Loucy (cell line): ENCODE measurements around the gene CACNA2D3.

Experiments used
- H2AFZ ChIP-seq: fragments of 200-600 bp; sonication (generic); 2 replicates; pipeline ENCODE4 v1.6.0; 2016; ENCODE audit warnings: antibody characterized with exemption, mild to moderate bottlenecking, low read length, moderate library complexity
- H3F3A ChIP-seq: fragments of 200-600 bp; 2 replicates; pipeline ENCODE4 v1.6.0; 2016; ENCODE audit warnings: antibody characterized with exemption, low read depth, mild to moderate bottlenecking
- H3K27me3 ChIP-seq: fragments of 200-600 bp; sonication (generic); 2 replicates; pipeline ENCODE4 v1.6.1; 2014; ENCODE audit warnings: low read length, mild to moderate bottlenecking; ENCODE audit not compliant: insufficient read depth, poor library complexity, severe bottlenecking
- H3K36me3 ChIP-seq: fragments of 200-600 bp; sonication (generic); 2 replicates; pipeline ENCODE4 v1.6.1; 2016; ENCODE audit warnings: low read length; ENCODE audit not compliant: insufficient read depth
- H3K4me1 ChIP-seq: fragments of 200-600 bp; sonication (generic); 2 replicates; pipeline ENCODE4 v1.5.1; 2014; ENCODE audit warnings: low read length, mild to moderate bottlenecking; ENCODE audit not compliant: insufficient read depth, poor library complexity, severe bottlenecking
- H3K4me2 ChIP-seq: fragments of 200-600 bp; sonication (generic); 2 replicates; pipeline ENCODE4 v1.6.0; 2014; ENCODE audit warnings: antibody characterized with exemption, low read length, low read depth, mild to moderate bottlenecking; ENCODE audit not compliant: poor library complexity, severe bottlenecking
- H3K4me3 ChIP-seq: fragments of 200-600 bp; sonication (generic); 2 replicates; pipeline ENCODE4 v1.5.1; 2014; ENCODE audit warnings: low read length, mild to moderate bottlenecking, mixed read lengths; ENCODE audit not compliant: poor library complexity, severe bottlenecking
- H3K79me2 ChIP-seq: fragments of 200-600 bp; sonication (generic); 2 replicates; pipeline ENCODE4 v1.6.1; 2014; ENCODE audit warnings: low read length; ENCODE audit not compliant: insufficient read depth
- H3K9ac ChIP-seq: fragments of 200-600 bp; sonication (generic); 2 replicates; pipeline ENCODE4 v1.6.0; 2014; ENCODE audit warnings: mild to moderate bottlenecking, low read depth, low read length, moderate library complexity; ENCODE audit not compliant: poor library complexity, severe bottlenecking
- H3K9me2 ChIP-seq: fragments of 200-600 bp; sonication (generic); replicated peaks from 2 replicates; pipeline ENCODE4 v1.6.1; 2016; ENCODE audit warnings: low read depth, low read length, mixed read lengths
- H3K9me3 ChIP-seq: fragments of 200-600 bp; sonication (generic); 2 replicates; pipeline ENCODE4 v1.6.1; 2014; ENCODE audit warnings: mild to moderate bottlenecking, antibody characterized with exemption, low read length, low read depth; ENCODE audit not compliant: insufficient read depth
- H4K20me1 ChIP-seq: fragments of 200-600 bp; sonication (generic); 2 replicates; pipeline ENCODE4 v1.6.0; 2014; ENCODE audit warnings: antibody characterized with exemption, low read length, mild to moderate bottlenecking; ENCODE audit not compliant: insufficient read depth, poor library complexity, severe bottlenecking
- CTCF ChIP-seq: fragments of 200-600 bp; sonication (generic); conservative IDR thresholded peaks from 2 replicates; pipeline ENCODE4 v1.5.1; 2014; ENCODE audit warnings: mild to moderate bottlenecking, antibody characterized with exemption, low read length
- EZH2phosphoT487 ChIP-seq: fragments of 200-600 bp; IDR thresholded peaks from 2 replicates; pipeline ENCODE4 v1.6.1; 2018; ENCODE audit warnings: antibody characterized with exemption, mild to moderate bottlenecking, moderate library complexity, borderline replicate concordance

The CACNA2D3 gene

GRCh38 chr3:54888162-54888561 is 765.8 kb downstream of the CACNA2D3 start:
- Histone ChIP-seq H2AFZ (no peak overlapping the region), H3K79me2 (no peaks in the 10 kb centered on the region), H3K36me3 (no peaks in the 10 kb centered on the region), H3F3A (no peaks in the 10 kb centered on the region), H3K9me3 (no peaks in the 10 kb centered on the region), H3K27me3 (no peaks in the 10 kb centered on the region), H3K4me1 (no peaks in the 10 kb centered on the region), H3K9ac (no peak overlapping the region), H3K9me2 (no peaks in the 10 kb centered on the region), H3K4me2 (no peak overlapping the region), H3K4me3 (no peak overlapping the region), H4K20me1 (no peaks in the 10 kb centered on the region)
- TF ChIP-seq EZH2phosphoT487 (no peak), CTCF (no peak)

GRCh38 chr3:54888873-54889272 is 766.5 kb downstream of the CACNA2D3 start:
- Histone ChIP-seq H3K9me2 (no peaks in the 10 kb centered on the region), H3K36me3 (no peaks in the 10 kb centered on the region), H3K4me3 (no peak overlapping the region), H3K27me3 (no peaks in the 10 kb centered on the region), H3K9me3 (no peaks in the 10 kb centered on the region), H4K20me1 (no peaks in the 10 kb centered on the region), H3K4me1 (no peaks in the 10 kb centered on the region), H3K9ac (no peak overlapping the region), H2AFZ (no peak overlapping the region), H3K79me2 (no peaks in the 10 kb centered on the region), H3K4me2 (no peak overlapping the region), H3F3A (no peaks in the 10 kb centered on the region)
- no peak for TF ChIP-seq EZH2phosphoT487
- no peak for TF ChIP-seq CTCF

GRCh38 chr3:54889731-54890130 is 767.4 kb downstream of the CACNA2D3 start:
- H3K9me2 ChIP-seq = no peaks in the 10 kb centered on the region
- no peak overlapping the region for H3K9ac ChIP-seq
- no peaks in the 10 kb centered on the region for H3K79me2 ChIP-seq
- no peaks in the 10 kb centered on the region for H3K27me3 ChIP-seq
- H3K4me1 ChIP-seq = no peaks in the 10 kb centered on the region
- H3K4me2 ChIP-seq = no peak overlapping the region
- H3K36me3 ChIP-seq = no peaks in the 10 kb centered on the region
- TF ChIP-seq EZH2phosphoT487 (no peak), CTCF (no peak)
- no peaks in the 10 kb centered on the region for H4K20me1 ChIP-seq
- H2AFZ ChIP-seq = no peak overlapping the region
- H3K4me3 ChIP-seq = no peak overlapping the region
- H3K9me3 ChIP-seq = no peaks in the 10 kb centered on the region
- no peaks in the 10 kb centered on the region for H3F3A ChIP-seq
